CD14-positive monocyte (primary cell): ENCODE data around the gene ZNF277. TPM values are rescaled to one million over a fixed set of nuclear protein-coding genes. Genes with fewer than 3 reads are reported as not detected.

Experiments used
- DNase-seq, 3 donors: peaks; one replicate each; pipeline ENCODE4 v3.0.0-alpha.2; 2011 to 2022
- H2AFZ ChIP-seq: 2 replicates; pipeline ENCODE4 v1.6.0; 2012; ENCODE audit warnings: mild to moderate bottlenecking, low read depth, low read length, inconsistent platforms; ENCODE audit not compliant: insufficient read depth, poor library complexity, severe bottlenecking
- H3K27ac ChIP-seq, 2 donors: 1 replicate in 1 of 2; 2 replicates in 1 of 2; pipeline ENCODE4 v1.5.1; 2012 to 2013; ENCODE audit warnings: low read length in 2 of 2, control low read depth in 1 of 2, inconsistent platforms in 1 of 2, low read depth in 1 of 2, mild to moderate bottlenecking in 1 of 2
- H3K27me3 ChIP-seq, 2 donors: one replicate each; pipeline versions ENCODE4 v1.6.0 to v1.6.1; 2011 to 2013; ENCODE audit warnings: low read length in 2 of 2; ENCODE audit not compliant: control insufficient read depth in 2 of 2, insufficient read depth in 2 of 2
- H3K36me3 ChIP-seq, 2 donors: replicated peaks in 1 of 2; 1 replicate in 1 of 2; 2 replicates in 1 of 2; pipeline versions ENCODE4 v1.5.1 to v1.6.1; 2012 to 2013; ENCODE audit warnings: low read length in 2 of 2, control low read depth in 1 of 2, inconsistent platforms in 1 of 2, mild to moderate bottlenecking in 1 of 2; ENCODE audit not compliant: insufficient read depth in 2 of 2, control insufficient read depth in 1 of 2
- H3K4me1 ChIP-seq, 2 donors: 1 replicate in 1 of 2; 2 replicates in 1 of 2; pipeline versions ENCODE4 v1.5.1 to v1.6.1; 2012 to 2013; ENCODE audit warnings: low read length in 2 of 2, control low read depth in 1 of 2, inconsistent platforms in 1 of 2, mild to moderate bottlenecking in 1 of 2, moderate library complexity in 1 of 2; ENCODE audit not compliant: insufficient read depth in 2 of 2, control insufficient read depth in 1 of 2
- H3K4me2 ChIP-seq: replicated peaks from 2 replicates; pipeline ENCODE3; 2012; ENCODE audit warnings: low read length, moderate library complexity, mild to moderate bottlenecking; ENCODE audit not compliant: poor library complexity, severe bottlenecking; ENCODE audit errors: extremely low read depth
- H3K4me3 ChIP-seq, 3 experiments: fragments of 200-600 bp in 1 of 3; sonication (generic) in 1 of 3; replicated peaks in 1 of 3; 1 replicate in 2 of 3; 2 replicates in 1 of 3; pipeline ENCODE4 v1.5.1; 2011 to 2013; ENCODE audit warnings: low read length in 3 of 3, mild to moderate bottlenecking in 3 of 3, control low read depth in 2 of 3, low read depth in 2 of 3, inconsistent platforms in 1 of 3, moderate library complexity in 1 of 3
- H3K79me2 ChIP-seq: 2 replicates; pipeline ENCODE4 v1.6.0; 2012; ENCODE audit warnings: mild to moderate bottlenecking, control low read depth, inconsistent platforms, low read length, moderate library complexity; ENCODE audit not compliant: insufficient read depth
- H3K9ac ChIP-seq: 2 replicates; pipeline ENCODE4 v1.6.0; 2017; ENCODE audit warnings: low read length, mild to moderate bottlenecking; ENCODE audit not compliant: insufficient read depth, poor library complexity, severe bottlenecking
- H3K9me3 ChIP-seq, 2 donors: replicated peaks in 1 of 2; 1 replicate in 1 of 2; 2 replicates in 1 of 2; pipeline versions ENCODE4 v1.5.1 to v1.6.1; 2012 to 2013; ENCODE audit warnings: low read length in 2 of 2, control low read depth in 1 of 2; ENCODE audit not compliant: control insufficient read depth in 1 of 2, insufficient read depth in 1 of 2
- H4K20me1 ChIP-seq: 2 replicates; pipeline ENCODE4 v1.6.0; 2012; ENCODE audit warnings: mild to moderate bottlenecking, low read length, control low read depth, moderate library complexity; ENCODE audit not compliant: insufficient read depth
- H3K27ac Mint-ChIP-seq, 7 donors: one replicate each; pipeline ENCODE4 v1.8.0; 2020; ENCODE audit warnings: mild to moderate bottlenecking in 7 of 7, mixed read lengths in 7 of 7, moderate library complexity in 6 of 7, inconsistent platforms in 2 of 7
- H3K27me3 Mint-ChIP-seq, 3 donors: one replicate each; pipeline ENCODE4 v1.8.0; 2021 to 2022; ENCODE audit warnings: low read depth in 3 of 3, mild to moderate bottlenecking in 3 of 3, mixed read lengths in 3 of 3, moderate library complexity in 3 of 3, inconsistent platforms in 1 of 3
- H3K36me3 Mint-ChIP-seq, 2 donors: one replicate each; pipeline ENCODE4 v1.8.0; 2020; ENCODE audit warnings: mixed read lengths in 2 of 2, inconsistent platforms in 1 of 2, mild to moderate bottlenecking in 1 of 2
- H3K4me1 Mint-ChIP-seq: one replicate; pipeline ENCODE4 v1.8.0; 2020; ENCODE audit warnings: mild to moderate bottlenecking, mixed read lengths
- H3K4me3 Mint-ChIP-seq, 2 donors: one replicate each; pipeline ENCODE4 v1.8.0; 2020; ENCODE audit warnings: mild to moderate bottlenecking in 2 of 2, mixed read lengths in 2 of 2, moderate library complexity in 1 of 2
- H3K9me3 Mint-ChIP-seq, 7 donors: one replicate each; pipeline ENCODE4 v1.8.0; 2020 to 2022; ENCODE audit warnings: mixed read lengths in 7 of 7, mild to moderate bottlenecking in 6 of 7, moderate library complexity in 6 of 7, inconsistent platforms in 2 of 7
- CTCF ChIP-seq: fragments of 200-600 bp; IDR thresholded peaks from one replicate; pipeline ENCODE4 v1.8.0; 2022; ENCODE audit warnings: antibody characterized with exemption, mild to moderate bottlenecking
- WGBS: methylation state at CpG from one replicate; pipeline ENCODE4 v1.1.5; 2013; ENCODE audit warnings: missing lambda C conversion rate; ENCODE audit not compliant: insufficient coverage; 5-methylcytosine and 5-hydroxymethylcytosine counted together
- intact Hi-C, 2 donors: fragments of 100-400 bp; cut with micrococcal nuclease; formaldehyde crosslinking; loops; one replicate each; pipeline versions ENCODE4 v1.15.0 to v1.15.1; 2023
- polyA plus RNA-seq, 3 donors: library from polyadenylated mRNA; depleted of rRNA in 1 of 3; unstranded in 2 of 3; stranded (reverse) in 1 of 3; fragments of 300-500 nt in 2 of 3; fragments of >200 nt in 1 of 3; fragmentation: Illumina TruSeq in 2 of 3; gene quantifications; 1 replicate in 2 of 3; 2 replicates in 1 of 3; pipeline ENCODE4 v1.2.3, GENCODE V29; 2012 to 2021

The ZNF277 gene
- polyA plus RNA-seq, 3 donors: 17.5 to 20.7 (median 20.0) TPM

GRCh38 chr7:112331492-112331891, 125.0 kb downstream of the ZNF277 start:
- intact Hi-C loops: no loop called here
- no peaks in the 10 kb centered on the region for H3K4me1 Mint-ChIP-seq
- no peak for DNase-seq
- no peaks in the 10 kb centered on the region for H3K4me1 ChIP-seq
- no peaks in the 10 kb centered on the region for H3K9me3 ChIP-seq
- no peaks in the 10 kb centered on the region for H3K79me2 ChIP-seq
- peaks cover 55 to 56% of the 10 kb centered on the region in 2 donors for H3K36me3 Mint-ChIP-seq
- no peaks in the 10 kb centered on the region for H3K9me3 Mint-ChIP-seq
- peaks cover 24 to 61% of the 10 kb centered on the region in 2 donors for H3K36me3 ChIP-seq
- no peaks in the 10 kb centered on the region for H3K27me3 ChIP-seq
- no CpG with 5 or more reads among the region's 1 CpG for WGBS
- no peak overlapping the region for H3K27ac ChIP-seq
- no peak overlapping the region for H3K4me3 ChIP-seq
- no peaks in the 10 kb centered on the region for H4K20me1 ChIP-seq
- no peak overlapping the region for H2AFZ ChIP-seq
- no peak overlapping the region for H3K4me2 ChIP-seq
- no peak for TF ChIP-seq CTCF
- no peaks in the 10 kb centered on the region for H3K27me3 Mint-ChIP-seq
- H3K9ac ChIP-seq: no peak overlapping the region
- H3K4me3 Mint-ChIP-seq: no peak overlapping the region
- no peak overlapping the region for H3K27ac Mint-ChIP-seq

GRCh38 chr7:112334366-112334765, 127.9 kb downstream of the ZNF277 start:
- no peaks in the 10 kb centered on the region for H3K9me3 ChIP-seq
- DNase-seq: no peak
- no peaks in the 10 kb centered on the region for H3K79me2 ChIP-seq
- no peaks in the 10 kb centered on the region for H3K4me1 ChIP-seq
- Mint-ChIP-seq H3K4me1 (no peaks in the 10 kb centered on the region), H3K4me3 (no peak overlapping the region), H3K27ac (peak overlapping the region in 3 of 7 donors; percentile 20 to 43 (median 42)), H3K36me3 (peaks cover 57 to 70% of the 10 kb centered on the region in 2 donors), H3K27me3 (no peaks in the 10 kb centered on the region), H3K9me3 (no peaks in the 10 kb centered on the region)
- H4K20me1 ChIP-seq: no peaks in the 10 kb centered on the region
- peaks cover 18 to 70% of the 10 kb centered on the region in 2 donors for H3K36me3 ChIP-seq
- intact Hi-C loops: no loop called here
- no peak overlapping the region for H3K9ac ChIP-seq
- TF ChIP-seq CTCF: no peak
- WGBS: no CpG with 5 or more reads among the region's 1 CpG
- H2AFZ ChIP-seq: no peak overlapping the region
- no peak overlapping the region for H3K4me2 ChIP-seq
- H3K27ac ChIP-seq: no peak overlapping the region
- no peak overlapping the region for H3K4me3 ChIP-seq
- no peaks in the 10 kb centered on the region for H3K27me3 ChIP-seq
